ENCODE results near the gene TRIM4.

Gene TRIM4

GRCh38 chr7:99843808-99844207 is 75.5 kb downstream of the TRIM4 start:
- Histone ChIP-seq H3K79me2 (ENCODE audit: control insufficient read depth, insufficient read depth, low read length, unreplicated experiment) (no peaks in the 10 kb centered on the region), H3K36me3 (ENCODE audit: insufficient read depth, low read length) (no peaks in the 10 kb centered on the region), H3K4me3 (ENCODE audit: low read depth, low read length) (no peak overlapping the region), H2AFZ (ENCODE audit: low read length, unreplicated experiment) (no peak overlapping the region), H3K4me1 (ENCODE audit: control insufficient read depth, insufficient read depth, low read length, unreplicated experiment) (no peaks in the 10 kb centered on the region), H3K27me3 (ENCODE audit: insufficient read depth, low read length) (peaks cover 38% of the 10 kb centered on the region), H3K27ac (ENCODE audit: low read depth, low read length) (no peak overlapping the region)

- H3K27me3 ChIP-seq (ENCODE audit: insufficient read depth, low read length), result peaks cover 30% of the 10 kb centered on the region
- no peaks in the 10 kb centered on the region for H3K36me3 ChIP-seq (ENCODE audit: insufficient read depth, low read length)
- no peaks in the 10 kb centered on the region for H3K4me1 ChIP-seq (ENCODE audit: control insufficient read depth, insufficient read depth, low read length, unreplicated experiment)
- H2AFZ ChIP-seq (ENCODE audit: low read length, unreplicated experiment), result no peak overlapping the region
- no peak overlapping the region for H3K4me3 ChIP-seq (ENCODE audit: low read depth, low read length)
- no peaks in the 10 kb centered on the region for H3K79me2 ChIP-seq (ENCODE audit: control insufficient read depth, insufficient read depth, low read length, unreplicated experiment)
- H3K27ac ChIP-seq (ENCODE audit: low read depth, low read length), result no peak overlapping the region
Measured at GRCh38 chr7:99842926-99843325, 76.4 kb downstream of the TRIM4 start.
